Activated CD8-positive, alpha-beta memory T cell treated with anti-CD3 and anti-CD28 coated beads, Interleukin-2, amount 10 ng/mL, durations not matched to agents 7 days and 5 days (primary cell): Measurements from ENCODE around the gene PANX2. TPM values are rescaled to one million over a fixed set of nuclear protein-coding genes. Genes with fewer than 3 reads are reported as not detected.
"Not testable (repeated sequence)": the region's sequence is repeated elsewhere in the genome, so short reads cannot be mapped to it uniquely, and the experiment has no call there.

Experiments
- ATAC-seq: fragments of 150-1000 bp; cut with Tn5 transposase; one replicate; pipeline ENCODE4 v1.10.0; 2021; ENCODE audit warnings: moderate library complexity
- CTCF ChIA-PET: fragments of 350-600 bp; sonication (Branson Sonifier 250); formaldehyde crosslinking; loops from one replicate; lab custom pipeline; 2021; ENCODE audit warnings: antibody characterized with exemption; lab: Charles Lee
- DNase-seq: peaks from one replicate; pipeline ENCODE4 v3.0.0-alpha.2; 2020
- H3K27ac Mint-ChIP-seq: one replicate; pipeline ENCODE4 v1.8.0; 2021; ENCODE audit warnings: mild to moderate bottlenecking, mixed read lengths
- H3K27me3 Mint-ChIP-seq: one replicate; pipeline ENCODE4 v1.8.0; 2021; ENCODE audit warnings: mixed read lengths
- H3K36me3 Mint-ChIP-seq: one replicate; pipeline ENCODE4 v1.8.0; 2021; ENCODE audit warnings: mild to moderate bottlenecking, mixed read lengths
- H3K4me1 Mint-ChIP-seq: one replicate; pipeline ENCODE4 v1.8.0; 2021; ENCODE audit warnings: mixed read lengths
- H3K4me3 Mint-ChIP-seq: one replicate; pipeline ENCODE4 v1.8.0; 2021; ENCODE audit warnings: mild to moderate bottlenecking, moderate library complexity, mixed read lengths
- H3K9me3 Mint-ChIP-seq: one replicate; pipeline ENCODE4 v1.8.0; 2022; ENCODE audit warnings: low read depth, mixed read lengths
- total RNA-seq, 2 experiments: library from RNA; stranded (reverse); gene quantifications; one replicate each; pipeline ENCODE4 v1.2.3, GENCODE V29; 2021

The PANX2 gene
- total RNA-seq, 2 experiments from 2014 or later: 1.3 to 1.8 TPM

- H3K9me3 Mint-ChIP-seq: no peaks in the 10 kb centered on the region
- no peak overlapping the region for H3K4me3 Mint-ChIP-seq
- no peaks in the 10 kb centered on the region for H3K36me3 Mint-ChIP-seq
- peaks cover 44% of the 10 kb centered on the region for H3K27me3 Mint-ChIP-seq
- H3K27ac Mint-ChIP-seq: no peak overlapping the region
- no peak for ATAC-seq
- DNase-seq: no peak
- peaks cover 3% of the 10 kb centered on the region for H3K4me1 Mint-ChIP-seq
- CTCF ChIA-PET: no interaction called here
Observed at GRCh38 chr22:50141462-50141861, 29.1 kb upstream of the PANX2 start.

DNA sequence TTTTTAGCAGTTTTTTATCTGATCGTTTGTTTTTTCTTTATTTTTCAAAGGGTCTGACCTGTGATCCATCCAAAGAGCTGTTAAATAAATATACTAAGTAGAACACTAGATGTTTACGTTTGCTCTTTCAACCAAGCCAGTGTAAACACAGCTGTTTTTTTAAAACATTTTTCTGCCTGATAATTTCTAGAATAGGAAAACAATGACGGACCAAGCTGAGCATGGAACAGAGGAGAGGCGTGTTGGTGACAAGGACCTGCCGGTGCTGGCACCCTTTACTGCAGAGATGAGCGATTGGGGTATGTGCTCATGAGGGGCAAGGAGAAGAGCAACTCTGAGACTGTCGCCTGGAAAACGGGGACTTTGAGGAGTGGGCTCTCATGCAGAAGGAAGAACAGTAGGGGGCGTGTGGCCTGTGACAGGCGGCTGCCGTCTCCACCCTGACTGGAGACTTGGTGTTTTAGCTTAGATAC, 28.6 kb upstream of the PANX2 start:
- ATAC-seq: no peak
- no peak for DNase-seq
- peaks cover 6% of the 10 kb centered on the region for H3K4me1 Mint-ChIP-seq
- no peak overlapping the region for H3K27ac Mint-ChIP-seq
- H3K27me3 Mint-ChIP-seq: peaks cover 44% of the 10 kb centered on the region
- no peak overlapping the region for H3K4me3 Mint-ChIP-seq
- H3K9me3 Mint-ChIP-seq: no peaks in the 10 kb centered on the region
- H3K36me3 Mint-ChIP-seq: no peaks in the 10 kb centered on the region
- CTCF ChIA-PET: interaction anchor here (1.4 kb wide), 1 partner anchor 96 kb away, joined by 3 read pairs; no protein-coding TSS in a partner anchor

DNA sequence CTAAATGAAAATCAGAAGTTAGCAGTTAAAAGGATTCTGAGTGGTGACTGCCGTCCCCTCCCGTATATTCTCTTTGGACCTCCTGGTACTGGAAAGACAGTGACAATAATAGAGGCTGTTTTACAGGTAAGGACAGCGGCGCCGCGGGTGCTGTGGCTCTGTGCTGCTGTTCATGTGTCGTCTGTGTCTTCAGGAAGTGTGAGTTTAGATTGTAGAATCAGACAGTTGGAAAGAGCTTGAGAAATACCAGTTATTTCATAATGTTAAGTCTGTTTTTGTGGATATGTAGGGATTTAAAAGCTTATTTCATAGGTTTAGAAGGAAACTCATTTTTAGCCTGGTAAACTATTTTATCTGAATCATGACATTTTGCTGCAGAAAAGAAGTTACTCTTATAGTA, 27.4 kb upstream of the PANX2 start:
- DNase-seq (no peak), ATAC-seq (no peak)
- no peaks in the 10 kb centered on the region for H3K36me3 Mint-ChIP-seq
- peaks cover 6% of the 10 kb centered on the region for H3K4me1 Mint-ChIP-seq
- CTCF ChIA-PET: interaction anchor here (0.9 to 1.4 kb wide), 2 partner anchors 27 to 95 kb away, joined by 3 read pairs; no protein-coding TSS in a partner anchor
- H3K27ac Mint-ChIP-seq: no peak overlapping the region
- H3K9me3 Mint-ChIP-seq: no peaks in the 10 kb centered on the region
- no peak overlapping the region for H3K4me3 Mint-ChIP-seq
- peaks cover 40% of the 10 kb centered on the region for H3K27me3 Mint-ChIP-seq

GRCh38 chr22:50144005-50144614, 26.4 kb upstream of the PANX2 start:
- Mint-ChIP-seq H3K9me3 (no peaks in the 10 kb centered on the region), H3K4me1 (peaks cover 7% of the 10 kb centered on the region), H3K27me3 (peaks cover 38% of the 10 kb centered on the region), H3K4me3 (no peak overlapping the region), H3K27ac (no peak overlapping the region), H3K36me3 (no peaks in the 10 kb centered on the region)
- ATAC-seq (no peak), DNase-seq (no peak)
- CTCF ChIA-PET: no interaction called here

DNA sequence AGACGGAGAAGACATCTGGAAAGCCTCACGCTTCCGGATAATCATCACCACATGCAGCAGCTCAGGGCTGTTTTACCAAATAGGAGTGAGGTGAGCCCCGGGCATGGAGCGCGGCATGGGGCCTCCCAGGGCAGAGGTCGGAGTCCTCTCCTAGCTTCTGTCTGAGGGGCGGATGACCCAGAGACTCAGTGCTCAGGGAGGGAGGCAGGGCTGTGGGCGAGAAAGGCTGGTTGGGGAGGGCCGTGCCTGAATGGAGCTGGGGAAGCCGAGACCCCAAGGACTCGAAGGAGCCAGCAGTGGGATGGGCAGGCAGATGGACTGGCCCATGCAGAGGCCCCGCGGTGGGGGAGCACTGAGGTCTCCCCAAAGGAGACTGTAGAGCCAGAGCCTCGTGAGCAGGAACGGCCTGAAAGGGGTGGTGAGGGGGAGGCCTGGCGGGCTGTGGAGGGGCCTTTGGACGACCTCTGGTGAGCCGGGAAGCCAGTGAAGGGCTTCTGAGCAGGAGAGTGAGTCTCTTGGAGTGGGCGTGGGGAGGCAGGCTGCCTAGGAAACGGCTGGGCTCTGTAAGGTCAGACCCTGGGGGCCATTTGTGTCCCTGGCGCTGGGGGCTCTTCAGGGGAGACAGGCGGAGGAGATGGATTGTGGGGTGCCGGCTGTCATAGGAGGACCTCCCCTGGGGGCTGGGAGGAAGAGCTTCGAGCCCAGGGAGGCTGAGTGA, 24.7 kb upstream of the PANX2 start:
- no peaks in the 10 kb centered on the region for H3K36me3 Mint-ChIP-seq
- peaks cover 8% of the 10 kb centered on the region for H3K4me1 Mint-ChIP-seq
- CTCF ChIA-PET: interaction anchor here (1.7 kb wide), 1 partner anchor 10 kb away, joined by 4 read pairs; no protein-coding TSS in a partner anchor
- no peak for DNase-seq
- no peak overlapping the region for H3K27ac Mint-ChIP-seq
- H3K9me3 Mint-ChIP-seq: no peaks in the 10 kb centered on the region
- H3K27me3 Mint-ChIP-seq: peaks cover 25% of the 10 kb centered on the region
- H3K4me3 Mint-ChIP-seq: no peak overlapping the region
- no peak for ATAC-seq

DNA sequence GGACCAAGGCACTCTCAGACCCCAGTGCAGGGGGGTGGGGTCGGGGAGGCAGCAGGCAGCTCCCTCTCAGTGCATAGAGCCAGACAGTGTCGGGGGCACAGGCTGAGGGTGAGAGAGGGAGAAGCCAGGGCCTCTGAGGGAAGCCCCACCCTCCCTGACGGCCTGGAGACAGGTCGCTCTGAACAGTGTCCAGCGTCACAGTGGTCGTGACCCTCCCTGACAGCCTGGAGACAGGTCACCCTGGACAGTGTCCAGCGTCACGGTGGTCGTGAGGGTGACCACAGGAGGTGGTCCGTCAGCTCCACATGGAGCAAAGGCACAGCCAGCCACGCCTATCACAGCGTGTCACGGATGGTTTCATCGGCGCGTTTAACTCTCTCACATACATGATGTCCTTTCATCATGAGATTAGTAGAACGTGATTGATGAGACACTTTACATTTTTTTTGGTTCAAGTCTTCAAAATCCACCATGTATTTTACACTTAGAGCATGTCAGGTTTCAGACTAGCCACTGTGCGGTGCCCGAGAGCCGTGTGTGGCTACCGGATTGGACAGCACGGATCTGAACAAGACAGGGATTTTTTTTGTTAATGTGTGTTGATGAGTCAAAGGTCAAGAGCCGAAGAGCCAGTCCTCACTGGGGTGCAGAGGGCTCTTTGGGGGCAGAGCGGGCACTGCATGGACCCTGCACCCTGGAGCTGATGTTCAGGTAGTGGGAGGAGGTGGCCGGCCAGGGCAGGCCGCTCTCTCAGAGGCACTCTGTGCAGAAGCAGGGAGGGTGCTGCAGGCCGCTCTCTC, 23.9 kb upstream of the PANX2 start:
- CTCF ChIA-PET: interaction anchor here (1.7 to 5.4 kb wide), 2 partner anchors 11 to 66 kb away, joined by 4 to 41 read pairs; no protein-coding TSS in a partner anchor
- ATAC-seq (no peak), DNase-seq (no peak)
- H3K36me3 Mint-ChIP-seq: no peaks in the 10 kb centered on the region
- no peak overlapping the region for H3K27ac Mint-ChIP-seq
- H3K27me3 Mint-ChIP-seq: peaks cover 24% of the 10 kb centered on the region
- no peaks in the 10 kb centered on the region for H3K9me3 Mint-ChIP-seq
- peaks cover 8% of the 10 kb centered on the region for H3K4me1 Mint-ChIP-seq
- no peak overlapping the region for H3K4me3 Mint-ChIP-seq

- H3K4me3 Mint-ChIP-seq, H3K9me3 Mint-ChIP-seq, DNase-seq, H3K4me1 Mint-ChIP-seq, ATAC-seq, H3K27ac Mint-ChIP-seq, H3K36me3 Mint-ChIP-seq: not testable (repeated sequence)
- H3K27me3 Mint-ChIP-seq: peaks cover 17% of the 10 kb centered on the region
- CTCF ChIA-PET: interaction anchor here (1.4 to 5.4 kb wide), 7 partner anchors 43 to 97 kb away, joined by 3 to 45 read pairs (median 13); no protein-coding TSS in a partner anchor
Observed at GRCh38 chr22:50147258-50148165, 23.0 kb upstream of the PANX2 start.

DNA sequence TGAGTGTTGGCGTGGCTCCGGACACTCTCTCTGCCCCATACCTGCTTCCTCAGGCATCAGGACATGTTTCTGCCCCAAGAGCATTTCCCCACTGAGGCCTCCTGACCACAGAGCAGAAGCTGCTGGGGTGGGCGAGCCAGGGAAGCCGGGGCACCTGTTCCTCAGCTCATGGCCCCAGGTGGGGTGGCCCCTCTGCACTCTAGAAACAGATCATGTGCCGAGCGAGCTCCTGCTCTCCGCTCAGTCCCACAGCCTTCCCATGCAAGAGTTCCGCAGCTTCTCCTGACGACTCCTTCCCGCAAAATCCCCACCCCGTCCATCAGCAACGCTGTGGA, 22.4 kb upstream of the PANX2 start:
- no peaks in the 10 kb centered on the region for H3K36me3 Mint-ChIP-seq
- DNase-seq (no peak), ATAC-seq (no peak)
- no peak overlapping the region for H3K4me3 Mint-ChIP-seq
- CTCF ChIA-PET: interaction anchor here (0.9 to 5.4 kb wide), 10 partner anchors 40 to 96 kb away, joined by 3 to 45 read pairs (median 7); no protein-coding TSS in a partner anchor
- H3K27me3 Mint-ChIP-seq: peaks cover 13% of the 10 kb centered on the region
- no peaks in the 10 kb centered on the region for H3K9me3 Mint-ChIP-seq
- peaks cover 8% of the 10 kb centered on the region for H3K4me1 Mint-ChIP-seq
- no peak overlapping the region for H3K27ac Mint-ChIP-seq

GRCh38 chr22:50148991-50149721, 21.4 kb upstream of the PANX2 start:
- no peaks in the 10 kb centered on the region for H3K36me3 Mint-ChIP-seq
- CTCF ChIA-PET: interaction anchor here (0.6 to 5.4 kb wide), 23 partner anchors 9 to 218 kb away, joined by 3 to 45 read pairs (median 5); no protein-coding TSS in a partner anchor

DNA sequence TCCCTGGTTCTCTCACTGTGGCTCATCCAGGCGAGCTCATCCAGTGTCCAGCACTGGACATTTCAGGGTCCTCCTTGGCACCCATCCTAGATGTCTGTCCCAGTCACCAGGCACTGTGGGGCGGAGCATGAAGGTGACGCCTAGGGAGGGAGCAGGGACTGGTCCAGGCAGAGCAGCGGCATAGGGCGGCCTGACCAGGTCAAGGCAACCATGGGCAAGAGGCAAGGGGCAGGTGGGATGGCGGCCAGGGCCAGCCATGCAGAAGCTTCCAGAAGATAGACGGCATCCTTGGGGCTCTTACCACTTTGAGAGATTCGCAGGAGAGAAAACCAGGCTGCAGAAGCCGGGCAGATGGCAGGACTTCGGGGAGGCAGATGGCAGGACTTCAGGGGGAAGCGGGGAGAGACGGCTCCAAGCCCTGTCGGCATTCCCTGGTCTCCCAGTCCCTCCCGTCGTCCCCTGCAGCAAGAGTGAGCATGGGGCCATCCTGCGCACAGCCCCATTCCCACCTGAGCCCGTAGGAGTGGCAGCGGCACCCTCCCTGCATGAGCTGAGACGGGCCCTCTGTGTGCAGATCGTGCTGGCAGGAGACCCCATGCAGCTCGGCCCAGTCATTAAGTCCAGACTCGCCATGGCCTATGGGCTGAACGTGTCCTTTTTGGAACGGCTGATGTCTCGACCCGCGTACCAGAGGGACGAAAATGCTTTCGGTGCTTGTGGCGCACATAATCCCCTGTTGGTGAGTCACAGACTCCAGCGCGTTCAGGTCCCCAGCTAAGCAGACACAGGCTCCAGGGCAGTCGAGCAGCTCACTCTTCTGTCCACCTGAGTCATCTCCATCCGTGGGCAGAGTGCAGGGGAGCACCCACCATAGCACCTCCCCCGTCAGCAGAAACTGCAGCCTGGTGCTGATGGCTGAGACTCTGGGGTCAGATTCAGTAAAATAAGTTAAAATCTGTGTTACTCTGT, 20.1 kb upstream of the PANX2 start:
- Mint-ChIP-seq H3K9me3 (no peaks in the 10 kb centered on the region), H3K27me3 (peaks cover 7% of the 10 kb centered on the region), H3K36me3 (no peaks in the 10 kb centered on the region), H3K27ac (no peak overlapping the region), H3K4me1 (peaks cover 8% of the 10 kb centered on the region), H3K4me3 (no peak overlapping the region)
- CTCF ChIA-PET: interaction anchor here (0.8 to 5.4 kb wide), 10 partner anchors 10 to 220 kb away, joined by 3 to 45 read pairs (median 8); no protein-coding TSS in a partner anchor
- ATAC-seq: no peak
- DNase-seq: no peak

More at GRCh38 chr22:50148991-50149721, 21.4 kb upstream of the PANX2 start:
- Mint-ChIP-seq H3K9me3 (no peaks in the 10 kb centered on the region), H3K27me3 (peaks cover 5% of the 10 kb centered on the region), H3K4me3 (no peak overlapping the region), H3K4me1 (peaks cover 8% of the 10 kb centered on the region), H3K27ac (no peak overlapping the region)
- ATAC-seq: peak; percentile 96
- DNase-seq: peak; percentile 82
